LoVo (cell line): Measurements from ENCODE around the gene ARSB.

Source experiments
- DNase-seq: peaks from one replicate; pipeline ENCODE4 v3.0.0-alpha.2; 2016; ENCODE audit warnings: low spot score

The ARSB gene

GRCh38 chr5:78805474-78806124 lies 179.5 kb downstream of the ARSB start:
- DNase-seq, result no peak

GRCh38 chr5:78804995-78805394 lies 180.1 kb downstream of the ARSB start:
- DNase-seq, result no peak

- no peak for DNase-seq
These were observed 181.2 kb downstream of the ARSB start for GRCh38 chr5:78803941-78804340.

GRCh38 chr5:78803353-78803752 lies 181.8 kb downstream of the ARSB start:
- no peak for DNase-seq

GRCh38 chr5:78801413-78801812 lies 183.7 kb downstream of the ARSB start:
- DNase-seq, result no peak

GRCh38 chr5:78799266-78800017 lies 185.7 kb downstream of the ARSB start:
- DNase-seq, result no peak

GRCh38 chr5:78798673-78799029 lies 186.5 kb downstream of the ARSB start:
- no peak for DNase-seq

- DNase-seq, result no peak
These were observed 187.0 kb downstream of the ARSB start for GRCh38 chr5:78797936-78798672.

- peak; percentile 70 for DNase-seq
These were observed 189.4 kb downstream of the ARSB start for GRCh38 chr5:78795757-78796156.

GRCh38 chr5:78794693-78795215 lies 190.4 kb downstream of the ARSB start:
- DNase-seq, result no peak

- DNase-seq, result no peak
These were observed 191.0 kb downstream of the ARSB start for GRCh38 chr5:78793907-78794662.

GRCh38 chr5:78792345-78793055 lies 192.6 kb downstream of the ARSB start:
- no peak for DNase-seq

GRCh38 chr5:78791501-78792100 lies 193.5 kb downstream of the ARSB start:
- no peak for DNase-seq

GRCh38 chr5:78787783-78788182 lies 197.3 kb downstream of the ARSB start:
- no peak for DNase-seq

- no peak for DNase-seq
These were observed 199.7 kb downstream of the ARSB start for GRCh38 chr5:78785454-78785853.

GRCh38 chr5:78783434-78784130 lies 201.5 kb downstream of the ARSB start:
- DNase-seq, result no peak

- DNase-seq, result no peak
These were observed 202.4 kb downstream of the ARSB start for GRCh38 chr5:78782728-78783127.

GRCh38 chr5:78781611-78782286 lies 203.4 kb downstream of the ARSB start:
- DNase-seq, result no peak

GRCh38 chr5:78779771-78780616 lies 205.1 kb downstream of the ARSB start:
- peak; percentile 40 for DNase-seq
